NCI-H1092 treated with DMSO at 0.1 percent for 48 hours (cell line): ENCODE results near the gene CCDC51.
"Not testable (repeated sequence)": the region's sequence is repeated elsewhere in the genome, so short reads cannot be mapped to it uniquely, and the experiment has no call there.

ENCODE experiments used
- DNase-seq: peaks from one replicate; lab custom pipeline; 2025; lab: John Stamatoyannopoulos, UW

Gene CCDC51

GRCh38 chr3:48439820-48440589, at the start of gene CCDC51, which contains the start of gene TMA7:
TSS of gene CCDC51 (minus strand) at chr3:48440119. CDS start at chr3:48435128, 4,991 bp downstream.
TSS of gene TMA7 (plus strand) at chr3:48440257. CDS start at chr3:48440297, 40 bp downstream.
- peak; percentile 94 for DNase-seq

- DNase-seq: no peak
Observed at GRCh38 chr3:48486952-48487351, 47.0 kb upstream of the CCDC51 start.

- DNase-seq: not testable (repeated sequence)
Observed at GRCh38 chr3:48482822-48483221, 42.9 kb upstream of the CCDC51 start.

- DNase-seq: not testable (repeated sequence)
Observed at GRCh38 chr3:48480891-48481290, 41.0 kb upstream of the CCDC51 start.

GRCh38 chr3:48478626-48479555, 39.0 kb upstream of the CCDC51 start:
- no peak for DNase-seq

- DNase-seq: no peak
Observed at GRCh38 chr3:48477959-48478520, 38.1 kb upstream of the CCDC51 start.

GRCh38 chr3:48476426-48477053, 36.6 kb upstream of the CCDC51 start:
- DNase-seq: no peak

GRCh38 chr3:48475188-48475587, 35.3 kb upstream of the CCDC51 start:
- DNase-seq: no peak

GRCh38 chr3:48474619-48475018, 34.7 kb upstream of the CCDC51 start:
- DNase-seq: no peak

GRCh38 chr3:48474031-48474430, 34.1 kb upstream of the CCDC51 start:
- DNase-seq: not testable (repeated sequence)

GRCh38 chr3:48473617-48473952, 33.7 kb upstream of the CCDC51 start:
- DNase-seq: no peak

- DNase-seq: peak; percentile 31
Observed at GRCh38 chr3:48472923-48473616, 33.2 kb upstream of the CCDC51 start.

GRCh38 chr3:48472673-48472922, 32.7 kb upstream of the CCDC51 start:
- no peak for DNase-seq

GRCh38 chr3:48470286-48470685, 30.4 kb upstream of the CCDC51 start:
- DNase-seq: no peak

GRCh38 chr3:48469046-48469915, 29.4 kb upstream of the CCDC51 start:
- DNase-seq: no peak

GRCh38 chr3:48468329-48468731, 28.4 kb upstream of the CCDC51 start:
- no peak for DNase-seq

GRCh38 chr3:48467473-48468267, 27.8 kb upstream of the CCDC51 start:
- no peak for DNase-seq

- DNase-seq: no peak
Observed at GRCh38 chr3:48467110-48467454, 27.2 kb upstream of the CCDC51 start.

- DNase-seq: no peak
Observed at GRCh38 chr3:48466386-48467109, 26.6 kb upstream of the CCDC51 start.
